SK-N-SH (cell line): ENCODE measurements around the gene WDR87.

Experiments used
- CTCF ChIP-seq: fragments of 200-600 bp; sonication (generic); IDR thresholded peaks from 2 replicates; pipeline ENCODE4 v1.6.1; 2017; ENCODE audit warnings: antibody characterized with exemption, mild to moderate bottlenecking, moderate library complexity
- EP300 ChIP-seq, 2 experiments: IDR thresholded peaks; 2 replicates each; pipeline versions ENCODE4 v1.4.0 to v1.6.1; 2012; ENCODE audit warnings: borderline replicate concordance in 1 of 2, low read depth in 1 of 2, low read length in 1 of 2
- EZH2phosphoT487 ChIP-seq: fragments of 200-600 bp; sonication (generic); IDR thresholded peaks from 2 replicates; pipeline ENCODE4 v1.6.1; 2017; ENCODE audit warnings: low read depth, mixed run types, mild to moderate bottlenecking, antibody characterized with exemption, moderate library complexity, borderline replicate concordance
- FOXM1 ChIP-seq: IDR thresholded peaks from 2 replicates; pipeline ENCODE4 v1.4.0; 2012; ENCODE audit warnings: low read depth, mild to moderate bottlenecking
- MXI1 ChIP-seq: IDR thresholded peaks from 2 replicates; pipeline ENCODE4 v1.6.1; 2012; ENCODE audit warnings: mild to moderate bottlenecking, low read depth, low read length, improper control_type of control experiment
- POLR2AphosphoS5 ChIP-seq: IDR thresholded peaks from 2 replicates; pipeline ENCODE4 v1.6.1; 2012; ENCODE audit warnings: low read depth, low read length
- REST ChIP-seq: IDR thresholded peaks from 2 replicates; pipeline ENCODE4 v1.6.1; 2012; ENCODE audit warnings: mild to moderate bottlenecking, low read depth, low read length, moderate library complexity
- TEAD4 ChIP-seq: IDR thresholded peaks from 2 replicates; pipeline ENCODE4 v1.4.0; 2012; ENCODE audit warnings: mild to moderate bottlenecking, borderline replicate concordance; ENCODE audit not compliant: insufficient read depth

GRCh38 chr19:37886571-37886970 lies 19.8 kb downstream of the WDR87 start:
- TF ChIP-seq CTCF (no peak), TEAD4 (no peak), EZH2phosphoT487 (no peak), POLR2AphosphoS5 (no peak), MXI1 (no peak), REST (no peak), EP300 (IDR thresholded peaks at IDR 0.05; ENCODE audit: borderline replicate concordance in 1 of 2, low read depth in 1 of 2, low read length in 1 of 2) (no peak), FOXM1 (no peak)
